NCI-H1105 treated with DMSO at 0.1 percent for 48 hours (cell line): Measurements from ENCODE around the gene AMOTL2.
A peak's percentile ranks its signal among the peaks of the same experiment; 100 is the strongest.

Source experiments
- DNase-seq: peaks from one replicate; lab custom pipeline; 2025; lab: John Stamatoyannopoulos, UW

The AMOTL2 gene

DNA sequence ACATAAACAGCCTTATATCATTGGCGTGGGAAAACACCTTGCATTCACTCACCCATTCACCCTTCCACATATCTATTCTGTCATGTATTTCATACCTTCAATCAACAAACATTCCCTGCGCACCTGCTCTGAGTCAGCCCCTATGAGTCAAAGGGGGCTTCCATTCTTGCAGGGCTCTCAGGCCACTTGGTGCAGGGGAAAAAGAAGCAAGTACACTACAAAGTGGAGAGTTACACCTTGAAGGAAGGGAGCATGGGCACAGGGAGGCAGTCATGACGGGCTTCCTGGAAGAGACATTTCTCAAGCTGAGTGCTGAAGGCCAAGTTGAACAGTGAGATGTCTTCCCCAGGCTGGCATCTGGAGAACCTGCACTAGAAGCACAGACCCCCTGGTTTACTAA lies 4.6 kb upstream of the AMOTL2 start:
- no peak for DNase-seq

DNA sequence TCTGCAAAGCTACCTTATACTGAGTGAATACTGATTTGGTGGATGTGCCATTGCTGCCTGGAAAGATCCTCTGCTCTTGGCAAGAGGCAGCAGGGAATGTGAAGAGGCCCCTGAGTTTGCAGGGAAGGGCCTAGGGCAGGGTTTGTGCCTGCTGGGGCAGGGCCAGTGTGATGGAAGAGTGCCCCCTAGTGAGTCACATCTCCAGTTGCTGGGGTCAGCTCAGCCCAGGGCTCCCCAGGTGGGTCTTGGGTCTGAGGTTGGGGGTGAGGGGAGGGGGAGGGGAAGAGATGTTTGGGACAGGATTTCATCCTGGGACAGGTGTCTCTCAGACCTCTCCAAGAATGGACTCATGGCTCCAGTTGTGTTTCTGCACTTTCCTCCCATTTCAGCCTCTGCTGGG lies 4.1 kb upstream of the AMOTL2 start:
- peak; percentile 13 for DNase-seq

DNA sequence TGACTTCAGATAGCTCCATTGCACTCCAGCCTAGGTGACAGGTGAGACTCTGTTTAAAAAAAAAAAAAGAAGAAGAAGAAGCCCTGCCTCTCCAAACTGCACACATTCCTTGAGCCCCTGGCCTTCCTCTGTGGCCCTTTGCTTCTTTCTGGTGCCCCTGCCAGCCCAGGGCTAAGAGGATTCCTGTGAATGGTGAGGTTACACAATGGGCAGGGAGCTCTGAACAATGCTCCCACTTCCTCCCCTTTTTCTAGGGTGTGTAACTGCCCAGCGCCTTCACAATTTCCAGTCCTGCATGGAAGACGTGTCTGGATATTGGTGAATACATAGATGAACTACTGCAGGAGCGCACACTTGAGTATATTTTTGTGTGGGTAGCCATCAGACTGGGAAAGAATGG lies 3.6 kb upstream of the AMOTL2 start:
- no peak for DNase-seq

DNA sequence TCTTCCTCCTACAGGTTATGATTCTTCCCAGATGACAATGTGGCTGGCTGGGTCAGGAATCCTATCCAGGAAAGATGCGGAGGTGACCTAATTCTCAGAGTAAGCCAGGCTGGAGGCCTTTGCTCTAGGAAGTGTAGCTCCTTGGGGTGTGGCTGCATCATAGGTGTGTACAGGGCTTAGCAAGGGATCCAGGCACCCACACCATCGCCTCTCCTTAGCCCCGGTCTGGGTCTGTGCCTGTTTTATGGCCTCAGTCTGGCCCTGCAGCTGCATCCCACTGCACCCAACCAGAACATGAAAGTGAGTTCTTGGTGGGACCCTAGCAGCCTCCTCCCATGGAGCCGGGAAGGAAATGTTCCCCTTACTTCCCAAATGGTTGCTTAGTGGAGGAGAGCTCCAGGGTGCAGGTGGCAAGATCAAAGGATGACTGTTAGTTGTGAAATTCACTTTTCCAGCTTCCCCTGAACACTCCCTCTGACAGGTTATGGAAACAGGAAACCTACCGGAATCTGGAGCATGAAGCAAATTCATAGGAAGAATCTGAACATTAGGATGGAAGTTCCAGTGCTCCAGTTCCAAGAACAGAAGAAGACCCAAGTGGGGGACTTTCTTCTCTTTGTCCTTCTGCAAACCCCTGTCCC lies 2.7 kb upstream of the AMOTL2 start:
- DNase-seq, result no peak

DNA sequence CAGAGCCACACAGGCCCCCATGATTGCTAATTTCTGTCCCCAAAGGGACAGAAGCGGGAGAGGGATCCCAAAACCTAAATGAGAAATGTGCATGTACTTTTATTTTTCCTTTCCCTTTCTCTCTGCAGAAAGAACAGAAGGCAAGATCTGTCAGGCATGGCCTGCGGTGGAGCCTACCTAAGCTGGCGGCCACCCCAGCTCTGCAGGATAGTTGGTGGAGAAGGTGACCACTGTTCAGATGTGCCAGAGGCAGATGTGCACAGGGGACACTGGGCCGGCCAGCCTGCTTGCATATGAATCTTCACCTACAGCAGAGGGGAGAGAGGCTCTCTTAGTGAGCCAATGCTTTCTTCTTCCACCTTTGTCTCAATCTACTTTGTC lies 2.1 kb upstream of the AMOTL2 start:
- no peak for DNase-seq

DNA sequence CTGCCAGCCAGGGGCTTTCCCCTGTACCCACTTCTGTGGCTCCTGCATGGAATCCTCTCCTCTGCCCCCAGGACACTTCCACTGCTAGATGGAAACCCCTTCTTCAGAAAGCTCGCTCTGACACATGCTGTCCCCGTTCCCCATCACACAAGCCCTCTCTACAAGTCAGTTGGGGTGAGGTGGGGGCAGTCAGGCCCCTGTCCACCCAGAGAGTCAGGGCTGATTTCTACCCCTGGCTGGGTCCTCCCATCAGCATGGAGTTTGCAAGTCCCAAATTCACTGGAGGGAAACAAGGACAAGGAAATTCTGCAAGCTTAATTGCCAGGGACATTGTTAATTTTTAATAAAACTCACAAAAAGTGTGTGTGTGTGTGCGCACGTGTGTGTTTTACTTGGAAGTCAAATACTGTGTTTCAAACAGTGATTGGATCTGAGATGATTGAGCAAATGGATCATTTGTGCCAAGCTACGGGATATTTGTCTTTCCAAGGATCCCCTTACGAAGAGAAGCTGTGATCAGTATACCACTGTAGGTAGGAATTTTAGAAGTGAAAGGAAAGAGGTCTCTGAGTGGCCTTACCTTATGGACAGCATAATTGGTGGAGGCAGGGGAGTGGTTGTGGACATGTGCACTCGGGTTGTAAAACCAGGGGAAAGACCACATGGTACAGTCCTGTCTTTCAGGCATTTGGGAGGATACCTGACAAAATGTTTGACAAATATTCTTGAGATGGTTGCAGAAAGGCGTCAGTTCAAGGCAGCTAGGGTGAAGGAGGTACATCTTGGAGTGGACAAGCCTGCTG lies 1.5 kb upstream of the AMOTL2 start:
- no peak for DNase-seq

DNA sequence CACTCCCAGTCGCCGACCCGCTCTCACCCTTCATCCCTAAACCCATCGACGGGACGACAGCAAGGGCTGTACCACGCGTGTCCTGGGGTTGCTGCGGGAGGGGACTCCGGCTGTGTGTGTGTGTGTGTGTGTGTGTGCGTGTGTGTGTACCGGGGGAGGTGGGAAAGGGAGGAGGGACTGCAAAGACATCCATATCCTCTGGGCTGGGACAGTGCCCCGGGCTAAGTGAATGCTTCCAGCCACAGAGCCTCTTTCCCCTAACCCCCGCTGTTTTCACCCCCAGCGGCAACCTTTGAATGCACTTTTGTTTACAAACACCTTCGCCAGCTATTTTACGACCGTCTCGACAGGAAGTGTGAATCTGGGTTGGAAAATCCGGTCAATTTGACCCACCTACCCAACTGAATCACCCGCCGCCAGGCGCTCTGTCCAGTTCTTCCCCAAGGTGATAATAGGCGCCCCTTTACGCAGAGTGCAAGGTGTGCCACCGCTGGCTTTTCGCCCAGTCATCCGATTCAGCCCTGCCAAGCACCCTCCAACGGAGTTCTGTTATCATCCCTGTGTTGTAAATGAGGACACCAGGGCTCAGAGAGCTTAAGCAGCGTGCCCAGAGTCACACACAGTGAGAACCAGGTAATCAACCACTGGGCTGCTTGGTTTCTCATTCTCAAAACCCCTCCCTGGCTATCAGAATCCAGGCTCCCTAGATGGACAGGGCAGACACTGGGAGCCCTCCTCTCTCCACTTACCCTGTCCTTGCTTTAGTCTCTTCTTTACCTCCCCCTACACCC lies 739 bp upstream of the AMOTL2 start:
- DNase-seq, result peak; percentile 94

DNA sequence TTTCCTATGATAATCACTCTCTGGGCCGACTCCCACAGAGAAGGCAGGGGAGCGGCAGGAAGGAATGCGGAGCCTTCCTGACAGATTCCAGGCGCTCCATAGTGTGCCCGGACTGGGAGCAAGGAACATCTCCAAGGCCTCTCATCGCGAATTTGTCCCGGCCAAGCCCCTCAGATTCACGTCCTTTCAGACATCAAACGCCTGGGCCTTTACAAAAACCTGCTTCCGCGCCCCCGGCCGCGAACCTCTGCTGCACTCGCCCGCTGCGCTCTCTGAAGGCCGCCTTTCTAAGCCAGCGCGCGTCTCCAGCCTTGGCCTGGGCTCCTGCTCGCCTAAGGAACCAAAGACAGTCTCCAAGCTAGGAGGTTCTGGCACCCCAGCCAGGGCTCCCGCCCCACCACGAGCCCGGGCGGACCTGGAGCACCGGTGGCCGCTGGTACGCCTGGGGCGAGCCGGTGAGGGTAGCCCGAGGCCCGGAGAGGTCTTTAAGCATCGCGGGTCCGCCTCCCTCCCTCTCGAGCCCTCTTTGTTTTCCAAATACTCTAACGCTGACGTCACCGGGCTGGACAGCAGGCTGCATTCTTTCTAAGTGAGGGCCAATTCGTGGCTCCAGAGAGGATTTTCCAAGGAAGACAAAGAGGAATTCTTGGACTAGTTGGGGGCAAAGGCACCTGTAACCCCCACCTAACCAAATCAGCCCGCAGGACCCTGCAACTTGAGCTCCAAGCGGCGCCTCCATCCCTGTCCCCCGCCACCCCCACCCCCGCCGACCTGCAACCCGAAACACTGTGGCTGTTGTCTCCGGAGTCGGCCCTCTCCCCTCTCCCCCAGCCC lies 759 bp downstream of the AMOTL2 start:
- peak; percentile 63 for DNase-seq

DNA sequence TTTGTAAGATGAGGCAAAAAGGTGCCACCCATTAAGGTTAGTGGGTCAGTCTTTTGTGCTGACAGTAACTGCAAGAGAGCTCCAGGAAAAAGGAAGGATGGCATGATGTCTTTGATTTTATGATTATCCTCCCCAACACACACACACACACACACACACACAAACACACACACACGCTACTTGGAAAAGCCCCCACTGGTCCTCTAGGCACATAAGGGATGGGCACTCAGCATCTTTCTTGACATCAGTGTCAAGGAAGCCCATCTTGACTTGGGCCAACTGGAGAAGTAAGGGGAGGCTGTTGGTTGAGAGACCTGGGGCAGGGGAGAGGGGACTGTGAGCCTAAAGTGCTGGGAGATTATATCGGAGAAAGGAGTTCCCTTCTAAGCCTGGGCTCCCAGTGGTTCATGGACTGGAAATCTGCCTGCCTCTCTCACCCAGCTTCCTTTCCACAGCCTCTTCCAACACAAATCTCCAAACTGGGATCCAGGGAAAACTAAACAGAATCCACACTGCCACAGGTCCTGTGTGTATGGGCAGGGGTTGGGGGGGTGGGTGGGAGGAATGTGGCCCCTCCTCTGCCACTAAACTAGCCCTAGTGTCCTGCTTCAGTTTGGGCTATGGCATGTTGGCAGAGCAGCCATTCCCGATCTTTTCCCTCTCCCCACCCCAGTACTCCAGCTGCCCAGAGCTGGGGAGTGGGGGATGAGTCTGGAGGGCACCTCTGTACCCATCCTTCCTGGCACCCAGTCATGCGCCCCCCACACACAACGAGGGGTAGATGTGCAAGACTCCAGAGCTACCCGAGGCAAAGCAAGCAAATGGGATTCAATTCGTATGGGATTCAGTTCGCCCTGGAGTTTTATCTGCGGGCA lies 1.6 kb downstream of the AMOTL2 start:
- DNase-seq, result no peak

DNA sequence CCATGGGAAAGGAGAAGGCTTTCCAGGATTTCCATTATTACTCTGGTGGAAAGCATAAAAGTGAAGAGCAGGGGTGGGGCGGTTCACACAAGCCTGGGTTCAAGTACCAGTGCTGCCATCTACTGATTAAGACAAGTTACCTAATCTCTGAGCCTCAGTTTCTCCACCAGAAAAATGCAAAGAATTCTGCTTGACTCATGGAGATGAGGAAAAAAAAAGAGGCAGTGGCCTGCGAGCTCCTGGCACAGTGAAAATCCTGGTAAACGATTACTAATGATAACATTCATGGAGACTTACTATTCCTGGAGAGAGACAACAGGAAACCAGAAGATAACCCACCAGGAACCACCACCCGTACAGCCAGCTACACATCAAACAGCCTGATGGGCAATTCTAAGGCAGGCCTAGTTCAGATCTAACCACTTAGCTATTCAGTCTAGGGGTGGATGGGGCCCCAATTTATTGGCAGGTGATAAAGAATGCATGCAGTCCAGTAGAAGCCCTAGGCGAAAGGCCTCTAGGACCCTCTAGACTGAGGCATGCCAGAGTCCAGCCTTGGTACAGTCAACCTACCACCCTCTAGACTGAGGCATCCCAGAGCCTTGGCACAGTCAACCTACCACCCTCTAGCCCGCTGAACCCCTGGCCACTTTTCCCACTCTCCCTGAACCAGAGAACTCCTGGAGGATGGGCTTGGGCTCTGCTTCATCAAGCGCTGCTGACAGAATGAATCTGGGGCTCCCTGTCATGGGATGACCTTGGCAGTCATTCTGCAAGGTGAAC lies 2.5 kb downstream of the AMOTL2 start:
- no peak for DNase-seq

DNA sequence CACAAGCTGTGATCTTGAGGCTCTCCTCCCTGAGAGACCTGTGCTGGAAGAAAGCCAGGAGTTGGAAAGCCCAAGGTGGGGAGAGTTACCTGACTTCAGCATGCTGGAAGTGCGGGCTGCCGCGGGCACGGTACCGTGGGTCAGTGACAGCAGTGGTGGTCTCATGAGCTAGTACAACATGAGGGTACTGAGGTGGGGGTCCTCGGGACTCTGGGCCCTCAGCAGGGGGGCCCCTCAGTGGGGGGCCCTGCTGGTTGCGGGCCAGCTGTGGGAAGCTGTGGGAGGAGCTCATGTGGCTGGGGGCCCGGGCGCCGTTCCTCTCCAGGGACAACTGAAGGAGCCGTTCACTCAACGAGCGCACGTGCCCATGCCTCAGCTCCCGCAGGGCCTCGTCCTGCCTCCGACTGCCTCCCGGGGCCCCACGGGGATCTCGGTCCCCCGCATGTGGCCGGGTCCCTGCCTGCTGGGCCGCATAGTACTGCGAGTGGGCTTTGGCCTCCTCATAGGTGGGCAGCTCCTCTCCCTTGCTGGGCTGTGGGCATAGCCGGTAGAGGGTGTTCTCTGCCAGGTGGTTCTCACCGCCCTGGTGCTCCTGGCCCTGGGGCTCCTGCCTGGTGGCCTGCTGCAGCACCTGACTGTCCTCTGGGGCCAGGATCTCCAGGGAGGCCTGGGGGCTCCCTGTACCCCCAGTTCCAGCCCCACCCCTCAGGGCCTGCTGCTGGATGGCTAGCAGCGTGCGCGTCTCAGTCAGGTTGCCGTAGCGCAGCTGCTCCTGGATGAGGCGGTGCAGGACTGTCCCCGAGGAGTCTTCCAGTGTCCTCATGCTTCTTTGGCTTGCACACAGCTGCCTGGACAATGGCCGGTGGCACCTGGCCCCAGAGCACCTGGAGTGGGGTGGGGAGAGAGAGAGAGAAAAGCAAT lies 3.4 kb downstream of the AMOTL2 start:
- DNase-seq, result no peak

DNA sequence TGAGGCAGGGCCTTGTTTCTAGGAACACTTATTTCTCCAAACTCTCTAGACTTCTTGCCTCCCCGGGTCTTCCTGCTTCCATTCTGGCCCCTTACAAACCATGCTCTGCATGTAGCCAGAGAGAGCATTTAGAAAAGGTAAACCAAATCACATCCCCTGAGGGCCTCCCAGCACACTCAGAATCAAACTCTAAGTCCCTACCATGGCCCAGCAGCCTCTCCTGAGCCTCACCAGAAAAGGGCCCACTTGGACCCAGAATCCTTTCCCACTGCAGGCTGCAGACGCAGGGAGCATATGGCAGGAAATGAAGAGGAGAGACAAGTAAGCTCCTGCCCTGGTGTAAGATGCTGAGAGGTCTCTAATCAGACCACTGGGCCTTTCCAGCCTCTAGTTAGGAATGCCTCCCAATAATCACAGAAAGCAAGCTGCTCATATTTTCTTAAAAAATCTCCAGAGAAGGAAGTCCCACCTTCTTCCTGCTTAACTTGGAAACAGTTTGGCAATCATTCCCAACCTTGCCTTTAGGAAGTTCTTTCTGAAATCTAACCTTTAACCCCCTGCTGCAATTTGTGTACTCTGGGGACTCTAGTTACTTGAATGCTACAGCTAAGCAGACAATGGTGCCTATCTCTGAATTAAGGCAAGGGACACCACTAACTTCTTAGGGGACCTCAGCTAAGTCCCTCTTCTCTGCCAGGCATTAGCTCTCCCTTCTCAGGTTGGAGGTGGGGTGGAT lies 4.2 kb downstream of the AMOTL2 start:
- DNase-seq, result no peak

DNA sequence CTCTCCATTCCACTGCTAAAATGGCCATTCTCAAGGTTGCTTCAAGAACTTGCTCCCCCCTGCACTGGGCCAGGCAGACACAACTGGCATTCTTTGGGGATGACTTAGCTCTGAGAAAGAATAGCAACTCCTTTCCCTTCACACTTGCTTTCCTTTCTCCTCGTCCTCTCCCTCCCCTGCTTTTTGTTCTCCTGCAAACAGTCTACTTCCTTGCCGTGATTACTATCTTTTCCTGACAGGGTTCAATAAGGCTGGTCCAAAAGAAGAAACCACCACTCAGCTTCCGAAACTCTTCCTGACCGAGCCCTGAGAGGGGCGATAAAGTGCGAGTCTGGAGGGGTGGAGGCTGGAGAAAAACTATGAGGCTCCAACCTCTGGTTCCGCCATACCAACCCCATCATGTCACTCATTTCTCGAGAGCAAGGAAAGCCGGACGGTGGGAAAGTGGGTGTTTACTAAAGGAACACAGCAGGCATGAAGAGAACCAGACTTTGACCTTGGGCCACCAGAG lies 5.0 kb downstream of the AMOTL2 start:
- no peak for DNase-seq

DNA sequence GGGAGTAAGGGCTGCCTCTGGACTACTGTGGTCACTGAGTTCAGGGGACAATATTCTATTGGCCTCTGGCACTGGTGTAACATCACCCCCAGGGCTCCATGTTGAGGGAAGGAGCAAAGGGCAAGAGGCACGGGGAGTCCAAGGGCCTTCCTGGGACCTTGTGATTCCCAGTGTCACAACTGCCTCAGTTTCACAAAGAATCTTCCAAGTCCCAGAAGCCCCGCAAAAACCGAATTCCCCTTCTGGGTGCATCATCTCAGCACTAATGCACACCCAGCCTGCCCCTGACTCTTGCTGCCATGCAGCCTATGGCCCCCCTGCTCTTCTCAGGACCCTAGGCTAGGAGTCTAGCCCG lies 5.5 kb downstream of the AMOTL2 start:
- no peak for DNase-seq

DNA sequence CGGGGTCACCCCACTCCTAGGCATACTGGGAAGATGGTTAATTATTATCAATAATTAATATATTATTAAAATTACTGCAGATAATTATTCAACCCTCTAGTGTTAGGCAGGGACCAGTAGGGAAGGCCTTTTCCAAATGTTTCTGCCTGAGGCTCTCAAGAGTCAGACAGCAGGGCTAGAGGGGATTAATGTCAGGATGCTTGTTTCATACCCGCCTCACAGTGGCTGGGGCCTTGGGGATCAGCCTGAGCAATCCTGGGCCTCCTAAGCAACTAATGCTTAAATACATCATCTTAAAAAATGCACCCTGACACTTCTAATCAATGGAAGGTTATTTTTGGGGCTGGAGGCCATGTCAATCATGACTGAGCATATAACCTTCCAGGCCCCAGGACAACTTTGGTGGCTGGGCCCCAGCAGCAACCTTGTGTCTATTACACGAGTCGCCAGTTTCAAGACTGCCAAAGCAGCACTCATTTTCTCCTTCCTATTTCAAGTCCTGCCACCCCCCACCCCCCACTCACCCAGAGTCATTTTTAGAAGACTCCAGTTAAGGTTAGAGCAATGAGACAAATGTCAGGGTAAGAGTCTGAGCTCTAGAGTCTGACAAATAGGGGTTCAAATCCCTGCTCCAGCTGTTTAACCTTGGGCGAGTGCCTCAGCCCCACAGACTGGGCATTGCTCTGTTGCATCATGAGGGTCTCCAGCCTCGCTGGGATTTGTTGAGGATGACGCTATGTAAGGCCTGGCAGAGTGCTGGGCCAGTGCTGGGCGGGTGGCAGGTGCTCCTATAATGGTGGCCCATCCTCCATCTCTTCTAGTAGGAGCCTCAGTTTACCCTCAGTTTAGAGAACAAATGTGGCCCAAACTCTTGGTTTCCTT lies 6.1 kb downstream of the AMOTL2 start:
- no peak for DNase-seq

DNA sequence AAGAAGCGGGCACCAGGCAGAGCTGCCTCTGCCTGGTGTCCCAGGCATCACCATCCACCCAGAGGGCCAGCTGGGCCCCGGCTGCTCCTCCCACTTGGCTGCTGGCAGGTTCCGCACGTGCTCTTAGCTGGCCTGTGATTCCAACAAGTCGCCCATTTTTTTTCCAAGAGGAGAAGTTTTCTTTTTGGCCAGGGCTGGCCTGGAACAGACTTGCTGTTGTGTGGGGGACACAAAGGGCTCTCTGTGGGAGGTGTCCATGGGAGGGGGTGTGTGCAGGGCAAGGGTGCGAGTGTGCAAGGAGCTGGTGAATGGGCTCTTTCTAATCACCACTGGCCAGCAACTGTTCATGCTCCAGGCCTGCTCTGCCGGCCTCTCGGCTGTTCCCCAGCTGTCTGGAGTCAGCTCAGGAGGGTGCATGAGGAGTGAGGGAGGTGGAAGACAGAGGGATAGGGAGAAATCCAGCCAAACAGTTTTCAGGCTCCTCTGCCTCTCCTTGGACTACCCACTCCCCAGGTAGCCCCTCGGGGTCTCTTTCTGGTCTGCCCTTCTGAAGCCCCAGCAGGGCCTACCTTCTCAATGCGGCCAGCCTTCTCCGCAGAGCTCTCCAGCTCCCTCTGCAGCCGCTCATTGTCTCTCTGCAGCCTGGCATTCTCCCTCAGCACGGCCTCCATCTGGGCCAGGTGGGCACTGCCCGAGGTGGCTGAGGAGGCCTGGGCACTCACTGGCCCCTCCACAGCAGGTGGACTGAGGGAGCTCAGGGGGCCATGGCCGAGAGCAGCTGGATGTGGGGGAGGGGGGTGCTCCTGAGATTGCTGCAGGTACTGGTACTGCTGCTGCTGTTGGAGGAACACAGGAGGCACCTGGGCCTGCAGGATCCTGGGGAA lies 7.1 kb downstream of the AMOTL2 start:
- no peak for DNase-seq
